Measurements from ENCODE around the gene LAMB1.

The LAMB1 gene

DNA sequence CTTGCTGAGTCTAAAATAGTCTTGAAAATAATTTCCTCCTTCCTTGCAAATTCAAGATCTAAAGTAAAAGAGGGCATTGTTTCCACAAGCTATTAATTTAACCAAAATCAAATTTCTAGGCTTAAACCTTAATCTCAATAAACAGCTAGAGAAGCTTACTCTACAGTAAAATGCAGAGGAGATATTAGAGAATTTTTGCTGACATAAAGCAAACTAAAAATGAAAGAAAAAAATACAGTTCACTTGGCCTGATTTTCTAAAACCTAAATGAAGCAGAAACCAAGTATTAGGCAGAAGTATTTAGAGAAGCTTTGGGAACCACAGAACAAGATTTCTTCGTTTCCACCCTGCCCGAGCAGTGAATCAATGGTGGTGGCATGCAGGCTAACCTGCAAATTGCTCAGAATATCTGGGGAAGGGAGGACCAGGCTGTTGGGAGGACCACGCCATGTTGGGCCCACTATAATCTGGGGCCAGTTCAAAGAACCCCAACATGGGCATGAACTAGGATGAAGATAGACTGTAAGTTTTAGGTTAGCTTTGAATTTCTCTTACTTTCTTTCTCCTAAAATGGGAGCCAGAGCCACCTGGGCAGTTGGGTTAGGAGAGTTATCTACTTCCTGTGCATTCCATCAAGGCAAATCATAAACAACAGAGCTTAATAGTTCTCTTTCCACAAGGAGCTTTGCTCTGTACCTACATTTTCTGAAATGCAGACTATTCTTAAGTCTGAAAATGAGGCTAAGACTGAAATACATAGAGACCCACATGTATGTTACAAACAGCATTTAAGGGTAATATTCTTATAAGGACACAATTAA is 4.1 kb downstream of the LAMB1 start:
- no peak for DNase-seq (ENCODE audit: low spot score)

DNA sequence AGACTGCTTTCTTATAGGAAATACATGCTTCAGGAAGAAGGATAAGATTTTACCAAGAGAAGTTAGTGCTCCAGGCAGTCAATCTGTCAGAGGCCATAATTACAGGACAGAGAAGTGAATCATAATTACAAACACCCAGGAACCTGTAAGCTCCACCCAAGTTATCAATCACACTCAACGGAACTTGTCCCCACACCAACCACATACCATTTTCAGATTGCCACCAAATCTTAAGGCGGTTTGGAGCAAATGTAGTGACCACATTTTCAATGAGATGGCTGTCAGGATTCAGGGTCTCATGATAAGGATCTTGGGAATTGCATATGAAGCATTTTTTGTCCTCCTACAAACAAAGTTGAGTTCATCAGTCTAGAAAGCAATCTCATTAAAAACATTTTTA is 4.8 kb downstream of the LAMB1 start:
- DNase-seq (ENCODE audit: low spot score), result no peak

DNA sequence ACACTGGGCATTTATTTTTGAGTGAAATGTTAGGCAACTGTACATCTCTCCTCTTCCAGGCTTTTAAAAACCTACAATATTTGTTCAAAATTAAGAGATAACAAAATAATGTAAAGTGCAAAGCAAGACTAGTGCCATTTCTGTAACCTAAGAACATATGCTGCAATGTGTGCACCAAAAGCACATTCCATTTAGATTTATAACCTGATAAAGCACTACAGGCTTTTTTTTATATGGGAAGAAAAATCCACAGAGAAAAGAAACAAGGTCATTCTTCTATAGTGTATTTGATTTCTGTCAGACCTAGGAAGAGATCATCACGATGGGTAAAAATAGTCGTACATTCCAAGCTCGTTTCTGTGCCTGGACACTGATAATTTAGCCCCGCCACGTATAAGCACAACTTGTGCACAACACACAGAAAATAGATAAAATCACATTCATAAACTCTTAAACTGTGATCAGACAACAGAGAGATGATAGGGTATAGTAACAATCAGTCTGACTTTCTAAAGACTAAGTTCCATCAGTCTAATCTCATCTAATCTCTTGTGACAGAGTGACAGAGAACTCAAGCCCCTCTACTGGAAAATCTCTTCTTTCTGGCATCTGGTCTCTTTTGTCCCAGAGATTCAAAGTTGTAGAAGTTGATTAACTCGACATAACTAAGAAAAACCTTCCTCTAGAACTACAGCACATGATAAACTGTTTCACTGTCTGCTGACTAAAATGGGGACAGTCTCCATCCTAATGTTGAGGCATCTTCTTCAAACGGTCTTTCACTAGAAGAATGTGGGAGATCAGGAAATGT is 6.7 kb downstream of the LAMB1 start:
- DNase-seq (ENCODE audit: low spot score), result no peak

DNA sequence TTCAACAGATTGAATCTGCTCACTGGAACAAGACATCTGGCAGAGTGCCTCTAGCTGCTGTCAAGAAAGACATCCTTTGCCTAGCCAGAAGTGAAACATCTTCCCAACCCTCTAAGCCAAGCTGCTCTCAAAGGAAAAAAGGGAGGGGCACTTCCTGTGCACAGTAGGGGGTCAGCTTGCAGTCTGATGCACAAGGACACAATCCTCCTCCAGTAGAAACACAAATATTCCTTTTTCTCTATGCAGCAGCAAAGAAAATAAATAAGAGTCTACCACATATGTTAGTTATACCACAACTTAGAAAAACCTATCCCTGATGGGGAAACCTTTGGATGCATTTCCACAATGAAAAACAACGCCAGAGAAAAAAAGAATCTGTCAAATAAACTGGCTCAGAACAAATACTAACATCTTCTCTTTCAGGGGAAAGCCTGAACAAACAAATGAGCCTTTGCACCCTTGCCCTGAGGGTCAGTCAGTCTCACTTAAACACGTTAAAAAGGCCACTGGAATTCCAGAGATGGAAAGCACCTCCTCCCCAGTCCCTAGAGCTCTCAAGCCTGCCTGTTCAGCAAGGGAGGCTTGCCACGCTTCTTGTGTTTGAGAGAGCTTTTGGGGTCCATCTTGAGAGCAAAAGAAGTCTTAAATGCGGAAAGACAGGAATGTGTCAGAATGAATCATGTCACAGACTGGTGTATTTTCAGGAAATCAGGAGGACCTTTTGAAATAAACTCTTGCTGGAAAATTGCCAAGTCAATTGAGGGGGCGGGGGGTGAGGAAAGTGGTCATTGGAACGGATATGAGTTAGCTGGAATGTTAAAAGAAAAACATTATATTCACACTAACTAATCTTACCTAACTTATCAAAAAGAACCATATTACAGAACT is 7.5 kb downstream of the LAMB1 start:
- DNase-seq (ENCODE audit: low spot score), result peak; percentile 32

DNA sequence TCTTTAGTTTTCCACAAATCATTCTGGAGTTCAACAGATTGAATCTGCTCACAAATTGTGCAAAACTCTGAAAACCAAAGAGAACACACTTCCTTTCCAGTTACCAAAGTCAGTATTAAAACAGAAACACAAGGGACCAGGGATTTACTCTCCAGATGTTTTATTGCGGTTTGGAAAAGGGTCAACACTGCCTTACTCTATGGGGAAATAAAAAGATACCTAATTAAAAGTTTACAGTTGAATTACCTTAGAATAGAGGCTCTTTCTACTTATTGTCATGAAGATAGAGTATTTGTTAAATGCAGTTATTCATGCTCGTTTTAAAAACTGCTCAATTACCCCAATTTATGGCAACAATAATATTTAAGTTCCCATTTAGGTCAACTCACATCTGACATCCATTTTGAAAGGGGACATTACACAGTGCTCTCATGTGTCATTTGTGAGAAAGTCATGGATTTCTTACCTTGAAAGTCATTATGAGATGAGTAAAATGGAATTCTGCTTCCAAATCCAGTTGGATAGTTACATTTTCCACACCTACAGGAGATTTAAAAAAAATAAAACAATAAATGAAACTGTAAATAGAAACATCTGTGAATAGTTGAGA is 8.4 kb downstream of the LAMB1 start:
- no peak for DNase-seq (ENCODE audit: low spot score)

DNA sequence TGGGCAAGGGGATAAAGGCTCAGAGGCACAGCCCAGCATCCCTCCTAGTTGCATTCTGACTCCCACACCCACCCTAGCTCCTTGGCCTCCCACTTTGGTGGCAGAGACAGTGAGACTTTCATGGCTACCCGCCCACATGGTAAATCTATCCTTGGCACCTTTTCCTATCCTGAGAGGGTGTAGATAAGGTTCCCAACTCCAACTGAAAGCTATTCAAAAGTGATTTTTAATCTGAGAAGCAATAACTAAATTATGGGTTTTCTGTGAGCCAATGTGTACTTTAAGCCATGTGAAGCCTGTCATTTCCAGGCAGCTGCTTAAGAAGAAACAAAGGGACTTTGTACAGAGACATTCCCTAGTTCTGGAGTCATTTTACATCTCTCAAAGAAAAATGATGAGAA is 9.1 kb downstream of the LAMB1 start:
- DNase-seq (ENCODE audit: low spot score), result no peak

DNA sequence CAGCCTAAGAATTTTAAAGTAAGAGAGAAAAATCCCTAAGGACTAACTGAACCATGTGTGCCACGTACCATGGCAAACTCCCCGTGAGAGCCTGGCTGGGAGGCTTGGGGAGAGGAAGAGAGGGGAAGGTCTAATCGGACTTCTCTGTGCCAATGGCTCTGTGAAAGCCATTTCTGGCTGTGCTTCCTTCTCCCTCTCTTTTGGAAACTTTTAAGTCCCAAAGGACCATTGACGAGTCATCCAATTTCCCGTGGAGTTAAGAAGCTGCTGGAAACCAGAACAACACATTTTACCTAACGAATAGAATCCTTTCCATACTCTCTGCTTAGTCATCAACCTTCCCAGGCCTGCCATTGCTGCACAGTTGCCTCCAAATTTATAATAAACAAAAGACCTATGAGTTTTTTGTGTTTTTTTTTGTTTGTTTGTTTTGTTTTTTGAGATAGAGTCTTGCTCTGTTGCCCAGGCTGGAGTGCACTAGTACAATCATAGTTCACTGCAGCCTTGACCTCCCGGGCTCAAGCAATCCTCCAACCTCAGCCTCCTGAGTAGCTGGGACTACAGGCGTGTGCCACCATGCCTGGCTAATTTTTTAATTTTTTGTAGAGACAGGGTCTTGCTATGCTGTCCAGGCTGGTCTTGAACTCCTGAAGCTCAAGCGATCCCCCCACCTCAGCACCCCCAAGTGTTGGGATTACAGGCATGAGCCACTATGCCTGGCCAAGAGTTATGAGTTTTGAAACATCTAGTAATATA is 13.2 kb downstream of the LAMB1 start:
- DNase-seq (ENCODE audit: low spot score), result no peak

DNA sequence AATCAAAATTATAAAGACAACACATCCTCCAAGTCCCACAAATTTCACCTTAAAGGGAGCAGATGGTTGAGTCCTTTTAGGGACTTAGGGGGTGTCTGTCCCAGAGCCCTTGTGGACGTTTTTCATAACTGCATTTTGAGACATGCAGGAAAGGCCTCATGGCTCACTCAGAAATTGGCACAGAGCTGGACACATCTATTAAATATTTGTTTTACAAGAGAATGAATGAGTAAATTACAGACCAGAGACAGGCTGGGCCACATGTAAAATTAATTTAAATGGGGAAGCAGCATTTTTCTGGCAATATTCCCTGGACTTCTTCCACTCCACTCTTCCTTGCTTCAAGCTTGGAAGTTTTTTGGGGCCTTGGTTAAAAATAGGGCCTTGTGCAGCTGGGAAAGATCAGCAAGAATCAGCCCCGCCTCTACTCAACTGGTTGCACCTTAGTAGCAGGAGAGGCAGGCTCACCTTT is 20.0 kb downstream of the LAMB1 start:
- DNase-seq (ENCODE audit: low spot score), result peak; percentile 16

DNA sequence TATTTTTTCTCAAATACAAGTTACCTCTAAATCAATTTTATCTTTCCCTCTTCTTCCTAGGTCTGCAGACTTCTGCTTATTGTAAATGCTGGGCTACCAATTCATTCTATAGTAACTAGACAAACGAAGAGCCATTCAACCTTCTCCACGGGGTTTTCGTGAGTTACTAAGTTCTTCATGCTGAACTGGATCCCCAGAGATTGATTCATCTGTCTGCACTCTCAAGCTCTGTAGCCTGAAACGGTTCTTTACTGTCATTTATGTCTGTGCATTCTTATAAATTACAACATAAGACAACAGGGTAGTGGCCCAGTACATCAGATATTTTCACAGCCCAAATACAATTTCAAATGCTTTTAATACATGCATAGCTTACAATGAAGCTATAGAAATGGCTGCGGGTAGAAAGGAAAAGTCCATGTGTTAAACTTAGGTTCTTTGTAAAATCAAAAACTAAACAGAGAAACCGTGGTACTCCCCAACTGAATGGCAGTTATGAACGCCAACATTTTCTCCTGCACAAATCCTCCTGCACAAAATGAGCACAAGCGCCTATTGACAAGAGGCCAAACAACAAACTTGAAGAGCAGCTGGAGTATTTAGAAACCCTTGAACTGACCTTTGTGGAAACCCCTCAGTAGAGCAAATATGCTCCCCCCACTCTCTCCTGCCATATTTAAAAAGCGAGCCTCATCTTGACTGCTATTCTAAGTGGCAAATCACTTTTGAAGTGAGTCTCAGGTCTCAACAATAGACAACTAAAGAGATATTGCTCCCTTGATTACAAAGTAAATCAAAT is 20.7 kb downstream of the LAMB1 start:
- no peak for DNase-seq (ENCODE audit: low spot score)

DNA sequence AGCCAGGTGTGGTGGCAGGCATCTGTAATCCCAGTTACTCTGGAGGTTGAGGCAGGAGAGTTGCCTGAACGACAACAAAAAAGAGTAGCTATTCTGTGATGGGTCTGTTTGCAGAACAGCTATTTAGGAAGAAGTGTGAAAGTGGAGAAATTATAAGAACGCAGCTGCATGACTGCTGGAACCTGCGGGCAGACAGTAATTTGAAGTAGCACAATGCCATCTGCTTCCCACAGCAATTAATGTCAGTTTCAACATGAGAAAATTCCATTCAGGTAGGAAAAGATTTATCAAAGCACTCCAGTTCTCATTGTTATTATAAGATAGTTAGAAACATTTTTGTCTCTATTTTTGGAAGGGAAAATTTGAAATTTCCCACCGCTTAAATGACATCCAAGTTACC is 21.5 kb downstream of the LAMB1 start:
- no peak for DNase-seq (ENCODE audit: low spot score)

DNA sequence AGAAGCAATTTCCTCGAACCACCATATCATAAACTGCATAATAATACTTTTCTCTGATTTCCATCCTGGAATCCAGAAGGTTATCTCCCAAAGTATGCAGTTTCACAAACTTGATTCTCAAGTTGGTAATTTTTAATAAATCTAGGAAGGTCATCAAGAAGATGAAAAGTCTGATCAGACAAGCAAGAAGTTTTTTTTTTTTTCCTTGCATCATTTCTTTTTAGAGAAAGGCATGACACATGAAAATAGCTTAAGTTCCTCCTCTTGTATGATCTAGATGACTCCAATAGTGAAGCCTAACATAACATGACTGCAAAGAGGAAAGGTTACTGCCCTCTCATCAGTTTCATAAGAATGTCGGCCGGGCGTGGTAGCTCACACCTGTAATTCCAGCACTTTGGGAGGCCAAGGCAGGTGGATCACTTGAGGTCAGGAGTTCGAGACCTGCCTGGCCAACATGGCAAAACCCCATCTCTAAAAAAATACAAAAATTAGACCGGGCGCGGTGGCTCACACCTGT is 22.2 kb downstream of the LAMB1 start:
- DNase-seq (ENCODE audit: low spot score), result no peak

DNA sequence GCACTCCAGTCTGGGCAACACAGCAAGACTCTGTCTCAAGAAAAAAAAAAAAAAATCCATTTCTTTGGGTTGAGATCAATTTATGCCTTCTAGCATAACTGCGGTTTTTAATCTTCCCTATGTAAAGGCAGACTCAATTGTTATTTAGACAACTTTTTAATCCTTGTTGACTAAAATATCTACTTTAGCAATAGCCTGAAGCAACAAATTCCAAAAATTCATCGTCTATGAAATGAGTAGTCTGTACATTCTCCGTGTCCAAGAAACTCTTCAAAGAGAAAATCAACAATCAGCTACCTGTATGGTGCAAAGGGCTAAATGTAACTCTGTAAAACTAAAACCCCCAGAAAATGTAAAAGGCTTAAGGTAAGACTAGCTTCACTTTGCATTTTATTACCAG is 22.8 kb downstream of the LAMB1 start:
- no peak for DNase-seq (ENCODE audit: low spot score)

DNA sequence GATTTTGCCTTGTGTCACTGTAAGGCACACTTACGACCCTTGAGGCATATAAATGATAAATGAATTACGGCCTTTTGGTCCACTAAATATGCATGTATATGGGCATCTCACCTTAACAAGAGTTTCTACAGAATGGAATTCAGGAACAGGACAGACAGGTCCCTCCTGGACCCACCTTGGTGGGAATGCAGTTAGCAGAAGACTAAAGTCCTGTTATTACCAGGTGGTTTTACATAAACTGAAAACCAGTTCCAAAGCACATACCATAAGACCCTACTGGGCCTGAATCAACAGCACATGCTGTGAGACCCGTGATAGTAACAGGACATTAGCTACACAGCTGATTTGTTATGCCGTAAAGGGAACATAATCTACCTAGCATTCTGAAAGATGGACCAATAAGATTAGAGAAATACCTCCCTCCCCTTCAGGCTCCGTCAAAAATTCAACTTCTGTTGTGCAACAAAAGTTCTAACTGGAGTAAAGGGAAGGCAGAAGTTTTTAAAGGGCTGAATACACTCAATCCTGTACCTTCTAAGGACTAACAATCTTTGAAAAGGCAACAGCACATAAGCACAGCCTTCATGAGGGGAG is 24.0 kb downstream of the LAMB1 start:
- DNase-seq (ENCODE audit: low spot score), result no peak

DNA sequence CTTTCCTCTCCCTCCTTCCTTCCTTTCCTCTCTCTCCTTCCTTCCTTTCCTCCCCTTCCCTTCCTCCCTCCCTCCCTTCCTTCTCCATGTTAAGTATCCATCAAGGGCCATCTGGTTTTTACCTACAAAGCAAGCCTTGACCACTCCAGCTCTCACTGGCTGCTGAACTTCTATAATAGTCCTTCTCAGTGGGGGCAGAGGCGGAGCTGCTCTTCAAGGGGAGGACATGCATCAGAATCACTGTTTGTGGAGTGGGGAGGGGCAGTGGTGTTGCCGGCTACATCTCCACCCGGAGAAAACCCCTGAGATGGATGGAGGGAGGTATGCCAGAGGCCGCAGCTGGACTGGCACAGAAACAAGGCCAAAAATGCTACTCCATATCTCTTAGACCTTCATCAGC is 25.9 kb downstream of the LAMB1 start:
- DNase-seq (ENCODE audit: low spot score), result no peak

DNA sequence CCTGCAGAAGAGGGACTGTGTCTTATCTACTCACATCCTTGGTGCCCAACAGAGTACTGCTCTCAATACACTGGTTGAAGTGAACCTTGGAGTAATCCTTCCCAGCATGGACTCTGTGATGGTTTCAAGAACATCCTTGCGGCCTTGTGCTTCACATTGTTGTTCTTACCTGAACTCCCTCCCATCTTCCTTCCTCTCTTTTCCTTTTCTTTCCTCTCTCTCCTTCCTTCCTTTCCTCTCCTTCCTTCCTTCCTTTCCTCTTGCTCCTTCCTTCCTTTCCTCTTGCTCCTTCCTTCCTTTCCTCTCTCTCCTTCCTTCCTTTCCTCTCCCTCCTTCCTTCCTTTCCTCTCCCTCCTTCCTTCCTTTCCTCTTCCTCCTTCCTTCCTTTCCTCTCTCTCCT is 26.3 kb downstream of the LAMB1 start:
- DNase-seq (ENCODE audit: low spot score), result no peak

DNA sequence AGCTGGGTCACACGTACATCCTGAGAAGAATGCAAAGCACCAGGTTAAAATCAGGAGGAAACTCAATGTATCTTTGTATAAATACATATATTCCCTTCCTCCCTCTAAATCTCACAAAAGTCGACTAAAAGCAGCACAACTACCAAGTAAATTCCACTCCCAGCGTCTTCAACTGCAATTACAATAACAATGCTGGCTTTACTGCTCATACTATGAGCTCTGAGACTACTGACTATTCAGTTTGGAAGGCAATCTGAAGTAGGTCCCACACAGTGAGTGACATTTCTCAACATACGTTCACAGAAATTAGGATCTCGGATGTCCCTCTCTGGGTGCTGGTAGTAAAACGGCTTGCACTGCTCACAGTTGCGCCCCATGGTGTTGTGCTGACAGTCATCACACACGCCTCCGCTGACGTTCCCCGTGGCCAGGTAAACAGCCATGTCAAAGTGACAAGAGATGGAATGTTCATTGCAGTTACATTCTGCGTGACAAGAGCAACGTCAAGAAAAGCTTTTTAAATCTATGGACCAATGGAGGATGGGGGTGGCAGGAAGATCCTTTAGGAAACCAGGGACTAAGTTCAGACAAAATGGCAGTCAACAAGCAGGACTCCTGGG is 27.5 kb downstream of the LAMB1 start:
- no peak for DNase-seq (ENCODE audit: low spot score)

DNA sequence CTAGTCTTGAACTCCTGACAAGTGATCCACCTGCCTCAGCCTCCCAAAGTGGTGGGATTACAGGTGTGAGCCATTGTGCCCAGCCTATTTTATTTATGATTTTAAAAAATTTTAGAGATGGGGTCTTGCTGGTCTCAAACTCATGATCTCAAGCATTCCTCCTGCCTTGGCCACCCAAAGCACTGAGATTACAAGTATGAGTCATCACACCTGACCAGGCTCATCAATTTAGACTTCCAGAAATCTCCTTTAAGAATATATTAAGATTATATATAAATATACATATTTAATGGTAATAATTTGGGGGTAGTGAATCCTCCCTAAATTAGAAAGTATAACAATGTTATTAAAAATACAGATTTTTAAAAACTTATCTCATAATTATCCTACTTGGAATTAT is 29.1 kb downstream of the LAMB1 start:
- no peak for DNase-seq (ENCODE audit: low spot score)

DNA sequence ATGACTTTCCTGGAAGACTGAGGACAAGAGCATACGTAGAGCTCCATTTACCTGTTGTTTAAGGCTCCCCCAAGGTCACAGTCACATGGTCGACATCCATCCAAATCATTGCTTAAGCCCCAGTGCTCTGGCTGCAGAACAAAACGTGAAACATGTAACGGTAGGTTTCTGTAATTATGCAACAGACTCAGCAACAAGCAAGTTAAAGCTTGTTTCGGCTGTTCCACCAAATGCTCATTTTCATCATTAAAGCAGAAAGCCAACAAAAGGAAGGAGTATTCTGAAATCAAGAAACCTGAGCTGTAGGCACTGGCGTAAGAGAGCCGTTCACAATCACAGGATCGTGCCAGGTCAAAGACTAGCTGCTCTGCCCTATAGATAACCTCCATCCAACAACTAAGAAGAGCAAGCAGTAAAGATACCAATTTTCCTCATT is 30.0 kb downstream of the LAMB1 start:
- DNase-seq (ENCODE audit: low spot score), result no peak

DNA sequence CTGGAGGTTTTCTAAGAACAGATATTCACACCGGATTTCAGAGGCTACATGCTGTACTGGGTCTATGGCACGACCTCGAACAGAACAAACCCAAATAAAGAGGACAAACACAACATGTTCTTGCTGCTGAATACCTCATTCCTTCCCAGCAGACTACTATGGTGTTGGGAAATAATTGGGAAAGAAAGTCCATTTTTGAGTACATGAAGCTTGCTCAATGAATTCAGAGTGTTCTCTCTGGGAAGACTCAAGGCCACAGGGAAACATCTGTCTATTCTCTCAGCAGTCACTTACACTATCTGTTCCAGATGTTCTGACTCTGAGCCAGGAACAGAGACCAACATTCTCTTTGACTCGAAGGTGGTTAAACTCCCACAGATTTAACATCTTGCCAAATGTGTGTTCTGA is 30.9 kb downstream of the LAMB1 start:
- peak; percentile 25 for DNase-seq (ENCODE audit: low spot score)
